Stimulated activated CD4-positive, alpha-beta T cell treated with anti-CD3 and anti-CD28 coated beads, Interleukin-1b, Interleukin-23, amount 100 ng/mL, for 24 hours (primary cell): ENCODE results near the gene TMEM154.
"Not testable (repeated sequence)": the region's sequence is repeated elsewhere in the genome, so short reads cannot be mapped to it uniquely, and the experiment has no call there.

Source experiments
- DNase-seq, 4 experiments: peaks; one replicate each; pipeline ENCODE4 v3.0.0-alpha.2; 2020; ENCODE audit warnings: low read depth in 4 of 4, low spot score in 1 of 4

Gene TMEM154

DNA sequence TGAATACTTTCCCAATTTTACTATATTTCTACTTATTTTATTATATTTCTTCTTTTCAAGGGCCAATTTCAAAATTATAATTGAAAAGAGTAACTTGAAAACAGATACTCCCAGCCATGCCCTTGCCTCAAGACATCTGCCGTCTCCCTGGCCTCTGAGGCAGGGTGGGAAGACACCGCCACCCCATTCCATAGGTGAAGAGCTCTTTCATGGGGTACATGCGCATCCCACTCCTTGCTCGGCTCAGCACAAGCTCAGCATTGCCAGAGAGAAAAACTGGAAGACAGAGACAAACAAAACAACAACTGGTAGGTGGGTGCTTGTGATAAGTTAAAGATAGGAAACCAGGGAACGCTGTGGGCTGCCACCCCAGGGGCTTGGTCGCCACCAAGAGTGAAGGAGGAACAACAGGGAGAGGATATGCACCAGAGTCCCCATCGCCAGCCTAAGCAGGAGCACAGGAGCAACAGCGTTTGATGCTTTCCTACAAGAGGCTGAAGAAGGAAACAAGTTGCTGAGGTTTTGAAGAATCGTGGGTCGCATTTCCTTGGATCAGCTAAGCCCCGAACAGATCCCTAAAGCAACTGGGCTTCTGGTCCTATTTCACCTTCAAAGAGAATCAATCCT lies 11.3 kb downstream of the TMEM154 start:
- no peak for DNase-seq

DNA sequence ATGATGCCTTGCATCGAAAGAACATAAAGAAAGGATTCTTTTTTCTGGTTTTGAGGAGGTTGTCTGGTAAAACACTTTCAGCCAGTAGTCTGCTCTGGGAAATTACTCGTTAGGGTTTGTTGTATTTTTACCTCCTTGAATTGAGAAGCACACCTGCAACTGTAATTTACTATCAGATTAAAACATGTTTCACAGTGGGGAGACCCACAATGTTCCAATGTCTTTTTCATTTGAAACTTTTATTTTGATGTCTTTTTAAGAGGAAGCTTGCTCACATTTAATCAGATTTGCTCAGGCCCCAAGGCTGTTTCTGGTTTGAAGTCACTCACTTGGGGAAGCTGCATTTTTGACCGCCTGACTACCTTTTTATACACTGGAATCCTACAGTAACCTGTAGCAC lies 12.0 kb downstream of the TMEM154 start:
- DNase-seq = no peak

DNA sequence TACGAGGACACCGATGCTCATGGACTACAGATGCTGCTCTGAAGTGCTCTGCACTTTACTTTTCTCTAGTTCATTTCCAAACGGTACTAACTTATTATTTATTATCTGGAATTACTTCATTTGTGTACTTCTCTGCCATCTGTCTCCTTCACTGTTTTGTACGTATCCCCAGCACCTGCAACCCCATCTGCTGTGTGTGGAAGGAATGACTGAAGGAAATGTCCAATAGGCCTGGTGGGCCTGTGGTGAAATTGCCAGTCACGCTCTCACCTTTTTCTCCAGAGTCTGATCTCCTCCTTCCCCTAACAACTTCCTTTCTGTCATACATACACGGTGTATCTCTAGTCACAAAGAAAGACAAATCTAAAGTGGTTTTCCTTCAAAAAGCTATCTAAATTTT lies 12.9 kb downstream of the TMEM154 start:
- no peak for DNase-seq

DNA sequence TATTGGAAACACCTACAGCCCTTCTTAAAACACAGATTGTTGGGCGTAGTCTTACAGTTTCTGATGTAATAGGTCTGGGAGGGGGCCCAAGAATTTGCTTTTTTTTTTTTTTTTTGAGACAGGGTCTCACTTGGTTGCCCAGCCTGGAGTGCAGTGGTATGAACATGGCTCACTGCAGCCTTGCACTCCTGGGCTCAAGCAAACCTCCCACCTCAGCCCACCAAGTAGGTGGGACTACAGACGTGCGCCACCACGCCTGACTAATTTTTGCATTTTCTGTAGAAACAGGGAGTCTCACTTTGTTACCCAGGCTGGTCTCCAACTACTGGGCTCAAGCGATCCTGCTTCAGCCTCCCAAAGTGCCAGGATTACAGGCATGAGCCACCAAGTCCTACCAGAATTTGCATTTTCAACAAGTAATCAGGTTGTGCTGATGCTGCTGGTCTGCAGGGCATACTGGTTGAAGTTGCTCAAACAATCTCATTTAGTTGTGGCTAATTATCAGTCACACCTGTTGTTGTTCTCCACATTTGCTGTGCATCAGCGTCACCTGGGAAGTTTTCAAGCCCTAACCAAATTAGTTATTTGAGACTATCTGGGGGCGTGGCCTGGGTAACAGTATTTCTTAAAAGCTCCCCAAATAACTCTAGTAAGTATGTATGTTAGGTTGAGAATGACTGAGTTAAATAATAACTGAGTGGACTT lies 14.0 kb downstream of the TMEM154 start:
- no peak for DNase-seq

DNA sequence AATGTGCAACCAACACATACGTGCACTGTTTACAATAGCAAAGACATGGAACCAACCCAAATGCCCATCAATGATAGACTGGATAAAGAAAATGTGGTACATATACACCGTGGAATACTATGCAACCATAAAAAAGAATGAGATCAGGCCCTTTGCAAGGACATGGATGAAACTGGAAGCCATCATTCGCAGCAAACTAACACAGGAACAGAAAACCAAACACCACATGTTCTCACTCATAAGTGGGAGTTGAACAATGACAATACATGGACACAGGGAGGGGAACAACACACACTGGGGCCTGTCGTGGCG lies 15.8 kb downstream of the TMEM154 start:
- DNase-seq = not testable (repeated sequence)

DNA sequence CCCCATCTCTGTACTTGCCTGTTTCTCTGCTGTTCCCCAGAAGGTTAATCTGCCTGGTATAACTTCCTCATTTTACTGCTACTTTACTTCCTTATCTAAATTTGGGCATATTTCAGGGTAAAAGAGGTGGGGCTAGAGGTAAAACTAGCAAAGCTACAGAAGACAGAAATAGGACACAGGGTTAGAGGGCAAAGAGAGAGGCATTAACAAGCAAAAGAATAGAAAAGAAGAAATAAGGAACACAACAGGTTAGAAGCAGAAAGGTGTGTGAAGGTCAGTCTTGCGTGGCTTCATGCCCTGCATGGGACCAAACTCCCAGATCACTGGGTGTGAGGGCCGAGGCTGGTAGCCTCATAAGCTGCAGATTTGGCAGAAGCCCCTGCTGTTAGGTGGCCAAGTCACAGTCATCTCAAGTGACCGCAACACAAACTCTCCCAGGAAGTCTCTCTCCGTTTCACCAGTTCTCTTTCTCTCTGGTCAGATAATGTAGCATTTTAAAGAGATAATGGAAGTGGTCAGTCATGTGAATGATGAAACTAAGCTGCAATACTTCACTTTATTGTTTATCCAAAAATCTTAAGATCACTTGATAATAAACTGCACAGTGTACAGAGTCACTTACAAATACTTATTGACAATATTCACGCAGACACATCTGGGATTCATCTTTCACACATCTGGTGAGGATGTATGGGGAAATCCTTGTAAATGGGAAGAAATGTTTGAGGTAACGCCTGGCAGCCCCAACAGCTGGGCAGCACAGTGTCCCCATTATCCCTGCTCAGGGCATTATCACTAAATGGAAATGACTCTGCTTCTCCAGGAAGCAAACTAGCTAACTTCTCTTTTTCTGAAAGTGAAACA lies 16.4 kb downstream of the TMEM154 start:
- no peak for DNase-seq

DNA sequence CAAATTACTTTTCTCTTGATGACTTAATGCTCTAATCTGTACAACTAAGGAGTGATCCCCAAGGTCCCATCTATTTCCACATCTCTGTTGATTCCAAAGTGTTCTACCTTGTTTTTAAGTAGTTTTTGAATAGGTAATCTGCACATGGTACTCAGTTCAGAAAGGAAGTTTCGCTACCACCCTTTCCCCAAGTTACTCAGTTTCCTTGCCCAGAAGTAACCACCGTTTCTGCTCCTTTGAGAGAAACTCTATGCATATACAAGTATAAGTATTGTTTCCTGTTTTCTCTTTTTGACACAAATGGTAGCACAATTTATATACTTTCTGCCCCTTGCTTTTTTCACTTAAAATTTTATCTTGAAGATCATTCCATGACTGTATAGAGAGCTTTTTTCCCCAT lies 18.1 kb downstream of the TMEM154 start:
- no peak for DNase-seq

DNA sequence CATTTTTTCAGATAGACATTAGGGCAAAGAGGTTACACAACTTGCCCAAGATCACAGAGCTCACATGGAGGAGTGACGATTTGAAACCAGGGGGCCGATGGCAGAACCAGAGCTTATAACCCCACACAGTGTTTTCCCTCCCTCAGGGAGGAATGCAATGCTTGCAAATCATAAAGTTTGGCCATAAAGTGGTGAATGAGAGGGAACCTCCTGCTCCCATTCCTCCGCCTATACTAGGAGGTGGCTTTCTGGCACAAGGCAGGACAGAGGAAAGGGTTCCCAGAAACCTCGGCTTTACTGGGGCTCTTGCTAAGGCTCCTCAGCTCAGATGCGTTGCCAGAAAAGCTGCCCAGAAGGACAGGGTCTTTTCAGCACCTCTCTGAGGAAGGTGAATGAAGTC lies 19.3 kb downstream of the TMEM154 start:
- no peak for DNase-seq

DNA sequence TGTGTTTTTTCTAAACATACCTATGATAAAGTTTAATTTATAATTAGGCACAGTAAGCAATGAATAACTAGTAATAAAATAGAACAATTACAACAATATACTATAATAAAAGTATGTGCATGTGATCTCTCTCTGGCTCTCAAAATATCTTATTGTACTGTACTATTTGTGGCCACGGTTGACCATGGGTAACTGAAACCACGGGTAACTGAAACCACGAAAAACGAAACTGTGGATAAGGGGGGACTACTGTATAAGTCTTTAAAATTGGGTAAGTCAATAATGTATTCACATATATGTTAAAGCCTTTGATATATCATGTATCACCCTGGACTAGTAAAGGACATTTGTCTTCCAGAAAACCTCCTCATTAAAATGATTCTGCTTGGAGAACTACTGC lies 20.0 kb downstream of the TMEM154 start:
- no peak for DNase-seq

DNA sequence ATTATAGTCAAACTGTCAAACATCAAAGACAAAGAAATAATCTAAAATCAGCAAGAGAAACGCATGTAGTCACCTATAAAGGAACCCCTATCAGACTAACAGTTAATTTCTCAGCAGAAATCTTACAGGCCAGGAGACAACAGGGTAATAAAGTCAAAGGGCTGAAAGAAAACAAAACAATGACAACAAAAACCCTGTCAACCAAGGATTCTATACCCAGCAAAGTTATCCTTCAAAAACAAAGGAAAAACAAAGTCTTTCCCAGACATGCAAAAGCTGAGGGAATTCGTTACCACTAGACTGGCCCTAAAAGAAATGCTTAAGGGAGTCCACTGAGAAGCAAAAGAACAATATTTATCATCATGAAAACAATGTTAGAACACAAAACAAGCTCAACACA lies 22.1 kb downstream of the TMEM154 start:
- no peak for DNase-seq

DNA sequence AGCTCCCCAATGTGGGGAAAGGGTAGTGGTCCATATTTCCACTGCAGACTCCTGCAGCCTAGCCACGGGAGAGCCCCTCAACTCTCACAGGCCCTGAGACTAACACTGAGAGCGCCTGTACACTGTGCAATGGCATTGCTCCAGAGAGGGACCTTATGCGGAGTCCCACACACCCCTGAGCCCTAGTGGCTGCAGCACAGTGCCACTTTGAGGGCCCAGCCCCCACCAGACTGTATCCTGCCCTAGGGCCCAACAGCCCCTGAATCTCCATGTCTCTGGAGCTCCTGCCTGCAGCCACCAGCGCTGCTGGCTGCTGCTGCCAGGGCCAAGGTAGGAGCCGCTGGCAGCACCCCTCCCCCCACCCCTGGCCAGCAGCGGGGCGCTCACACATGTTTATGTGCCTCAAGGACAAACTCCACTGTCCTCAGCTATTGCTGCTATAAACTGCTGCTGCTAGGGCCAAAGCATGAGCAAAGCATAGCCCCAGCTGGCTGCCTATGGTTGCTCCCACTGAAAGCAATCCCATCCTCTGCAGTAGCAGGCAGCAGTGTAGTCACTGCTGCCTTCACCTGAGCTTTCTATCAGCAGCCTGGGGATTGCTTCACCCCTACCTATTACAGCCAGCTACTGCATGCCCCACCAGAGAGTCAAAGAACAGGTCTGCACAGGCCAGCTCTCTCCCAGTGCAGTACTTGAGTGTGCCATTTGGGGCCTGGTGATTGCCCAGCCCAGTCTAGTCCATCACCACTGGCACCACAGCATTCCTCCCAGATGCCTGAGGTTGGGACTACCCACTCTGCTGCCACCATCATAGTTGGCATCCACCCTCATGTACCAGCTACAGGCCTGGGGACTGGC lies 24.3 kb downstream of the TMEM154 start:
- no peak for DNase-seq

DNA sequence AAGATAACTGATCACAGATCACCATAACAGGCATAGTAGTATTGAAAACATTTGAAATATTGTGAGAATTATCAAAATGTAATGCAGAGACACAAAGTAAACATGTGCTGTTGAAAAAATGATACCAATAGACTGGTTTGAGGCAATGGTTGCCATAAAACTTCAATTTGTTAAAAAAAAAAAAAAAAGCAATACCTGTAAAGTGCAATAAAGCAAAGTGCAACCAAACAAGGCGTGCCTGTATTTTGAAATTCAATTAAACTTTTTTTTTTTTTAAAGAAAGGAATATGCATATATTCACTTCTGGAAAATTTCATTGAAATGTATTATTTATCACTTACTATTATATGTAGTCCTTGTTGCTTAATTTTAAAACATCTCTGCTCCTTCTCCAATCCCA lies 27.7 kb downstream of the TMEM154 start:
- no peak for DNase-seq

DNA sequence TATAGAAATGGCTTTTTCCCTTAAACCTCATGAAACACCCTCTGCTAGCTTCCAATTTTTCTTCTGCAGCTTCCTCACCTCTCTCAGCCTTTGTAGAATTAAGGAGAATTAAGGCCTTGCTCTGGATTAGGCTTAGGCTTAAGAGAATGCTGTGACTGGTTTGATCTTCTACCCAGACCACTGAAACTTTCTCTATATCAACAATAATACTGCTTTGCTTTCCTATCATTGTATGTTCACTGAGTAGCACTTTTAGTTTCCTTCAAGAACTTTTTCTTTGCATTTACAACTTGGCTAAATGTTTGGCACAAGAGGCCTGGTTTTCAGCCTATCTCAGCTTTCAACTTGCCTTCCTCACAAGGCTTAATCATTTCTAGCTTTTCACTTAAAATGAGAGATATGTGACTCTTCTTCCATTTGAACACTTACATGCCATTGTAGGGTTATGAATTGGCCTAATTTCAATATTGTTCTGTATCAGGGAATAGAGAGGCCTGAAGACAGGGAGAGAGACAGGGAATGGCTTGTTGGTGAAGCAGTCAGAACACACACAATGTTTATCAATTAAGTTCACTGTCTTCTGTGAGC lies 28.2 kb downstream of the TMEM154 start:
- DNase-seq = no peak

DNA sequence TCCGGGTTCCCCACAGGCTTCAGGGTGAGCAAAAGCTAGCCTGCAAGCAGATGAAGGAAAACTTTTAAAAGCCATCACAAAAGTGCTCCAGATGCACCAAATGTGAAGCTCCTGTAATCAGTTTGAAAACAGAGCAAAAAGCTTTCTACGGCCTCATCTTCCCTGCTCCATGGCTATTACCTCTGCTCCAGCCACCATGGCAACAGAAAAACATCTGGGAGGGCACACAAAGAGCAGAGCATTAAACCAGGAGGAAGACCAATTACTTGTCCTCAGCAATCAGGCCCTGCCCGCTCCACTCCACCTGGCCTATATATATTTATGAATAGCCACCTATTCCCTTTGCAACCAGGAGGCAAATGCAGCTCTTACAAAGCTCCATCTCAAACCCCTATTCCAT lies 33.6 kb downstream of the TMEM154 start:
- DNase-seq = no peak

DNA sequence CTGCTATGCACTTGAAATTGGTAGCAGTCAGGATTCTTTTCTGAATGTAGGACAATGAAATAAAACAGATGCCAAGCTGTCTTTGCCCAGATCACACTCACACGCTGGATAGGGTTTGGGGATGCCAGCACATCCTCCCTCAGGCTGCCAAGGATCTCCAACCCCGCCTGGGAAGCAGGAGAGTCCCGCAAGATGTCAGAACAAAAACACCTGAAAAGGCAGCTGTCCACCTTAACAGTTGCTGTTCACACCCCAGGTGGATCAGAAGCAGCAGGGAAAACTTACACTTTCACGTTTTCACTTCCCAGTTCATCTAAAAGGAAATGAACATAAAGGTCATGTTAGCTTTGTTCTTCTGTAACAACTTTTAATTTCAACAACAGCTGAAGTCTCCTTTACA lies 35.7 kb downstream of the TMEM154 start:
- no peak for DNase-seq

DNA sequence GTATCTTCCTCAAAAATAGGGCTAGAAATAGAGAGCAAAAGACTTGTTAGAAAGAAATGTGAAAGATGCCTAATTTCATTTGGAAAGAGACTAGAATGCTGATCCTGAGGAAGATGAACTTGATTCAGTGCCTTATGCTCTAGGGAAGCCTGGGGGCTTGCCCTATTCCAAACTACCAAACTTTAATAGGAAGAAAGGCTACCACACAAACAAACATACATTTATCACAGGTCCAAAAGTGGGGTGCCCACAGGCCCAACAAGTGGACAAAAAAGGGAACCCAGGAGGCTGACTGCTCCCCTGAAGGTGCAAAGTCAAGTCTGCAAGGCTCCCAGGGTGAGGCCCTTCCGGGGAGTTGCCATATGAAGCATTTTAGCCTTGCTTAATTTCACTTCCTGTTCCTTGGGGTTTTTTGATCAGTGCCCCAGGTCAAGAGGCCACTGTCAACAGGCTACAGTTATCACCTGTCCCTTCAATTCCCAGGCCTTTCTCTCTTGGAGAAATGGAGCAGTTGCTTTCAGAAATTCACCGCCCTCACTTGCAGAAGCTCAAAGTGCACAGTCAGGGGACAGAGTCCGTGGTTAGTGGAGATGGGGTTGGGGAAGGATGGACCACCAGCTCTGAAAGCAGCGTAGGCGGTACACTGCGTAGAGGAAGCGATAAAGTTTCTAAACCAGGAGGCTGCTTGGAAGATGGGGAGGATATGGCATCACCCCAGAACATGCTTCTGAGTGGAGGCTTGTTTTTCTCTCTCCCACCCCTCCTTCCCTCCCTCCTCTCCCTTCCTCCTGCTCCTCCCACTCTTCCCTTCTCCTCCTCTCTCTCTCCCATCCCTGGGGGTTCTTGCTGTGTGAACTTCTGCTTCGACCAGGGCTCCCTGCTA lies 36.4 kb downstream of the TMEM154 start:
- DNase-seq = no peak

DNA sequence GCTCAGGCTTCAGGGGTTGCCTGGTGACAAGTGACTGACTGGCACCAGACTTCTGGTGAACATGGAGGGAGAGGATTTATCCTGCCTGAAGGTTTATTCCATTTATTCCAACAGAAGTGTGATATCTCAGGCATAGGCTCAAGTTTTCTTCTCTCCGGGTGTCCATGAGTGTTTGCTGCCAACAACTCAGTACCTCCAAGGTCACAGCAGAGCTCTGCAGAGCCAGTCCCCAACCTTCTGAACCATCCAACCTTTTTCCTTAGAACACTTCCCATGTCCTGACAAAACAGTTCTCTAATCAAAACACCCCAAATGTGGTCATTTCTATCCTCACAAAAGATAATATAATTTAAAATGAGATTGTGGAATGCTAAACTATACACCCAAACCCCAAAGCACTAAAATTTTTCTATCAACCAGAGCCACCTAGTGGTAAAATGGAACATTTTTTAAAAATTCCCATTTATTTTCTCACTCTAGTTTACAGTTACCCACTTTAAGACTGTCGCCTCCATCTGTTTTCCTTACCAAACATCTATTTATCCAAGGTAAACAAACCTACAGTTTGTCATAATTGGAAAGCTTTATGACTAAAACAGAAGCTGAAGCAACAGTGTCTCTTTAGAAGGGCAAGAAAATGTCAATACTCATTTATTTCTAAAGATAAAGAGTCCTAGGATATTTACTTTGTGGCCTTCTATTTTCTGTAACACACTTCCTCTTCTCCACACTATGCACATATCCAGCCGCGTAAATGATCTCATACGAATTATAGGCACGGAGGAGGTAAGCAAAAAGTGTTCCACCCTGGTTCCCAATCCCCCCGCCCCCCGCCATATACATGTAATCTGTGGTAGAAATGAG lies 39.5 kb downstream of the TMEM154 start:
- DNase-seq = no peak

DNA sequence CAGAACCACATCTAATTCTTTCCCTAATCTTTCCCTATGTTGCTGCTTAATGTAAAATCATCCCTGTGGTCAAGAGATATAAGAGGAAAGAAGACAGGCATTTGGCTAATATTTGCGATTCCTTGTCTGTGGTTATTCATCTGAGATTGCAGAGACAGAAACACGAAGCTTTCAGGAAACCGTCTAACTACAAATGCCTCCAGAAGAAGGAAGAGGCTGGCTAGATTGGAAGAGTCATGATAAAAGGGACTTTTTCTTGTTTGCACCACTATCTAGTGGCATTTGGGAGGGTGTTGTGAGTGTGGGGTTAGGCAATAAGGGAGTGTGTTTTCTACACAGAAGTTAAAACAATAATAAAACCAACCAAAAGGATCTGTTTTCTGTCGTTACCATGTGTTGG lies 43.9 kb downstream of the TMEM154 start:
- no peak for DNase-seq

DNA sequence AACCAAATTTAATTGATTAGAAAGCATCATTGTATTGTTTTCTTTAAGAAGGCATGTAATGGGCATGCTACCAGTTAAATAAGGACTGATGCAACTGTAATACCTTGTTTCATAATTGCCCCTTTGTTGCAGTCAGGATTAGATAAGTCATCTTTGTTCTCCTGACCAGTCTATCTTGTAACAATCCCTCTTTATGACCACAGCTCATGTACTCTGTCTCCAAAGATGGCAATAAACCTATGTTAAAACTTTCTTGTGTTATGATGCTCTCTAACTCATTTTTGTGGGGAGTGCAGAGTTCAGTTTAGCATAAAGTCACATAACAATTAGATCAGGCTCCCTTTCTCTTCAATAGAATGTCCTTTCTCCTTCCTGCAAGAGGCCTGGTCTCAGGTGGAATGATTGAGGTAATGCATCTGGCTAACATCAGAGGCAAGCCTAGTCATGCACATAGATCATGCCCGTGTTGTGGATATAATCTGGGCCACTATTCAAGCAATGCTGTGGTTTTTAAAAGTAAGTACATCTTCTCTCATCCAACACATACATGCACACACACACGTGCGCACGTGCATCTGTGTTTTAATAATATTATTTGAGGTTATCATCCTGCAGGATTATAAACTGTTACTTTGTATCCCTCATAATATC lies 45.6 kb downstream of the TMEM154 start:
- DNase-seq = no peak
